Esophagus squamous epithelium (tissue), 4 donors: Measurements from ENCODE around the gene RCE1.

Experiments
- POLR2A ChIP-seq, 4 donors: fragments of 450-650 bp; IDR thresholded peaks; one replicate each; pipeline ENCODE4 v1.6.1; 2017; ENCODE audit warnings: antibody characterized with exemption in 4 of 4, mild to moderate bottlenecking in 4 of 4, moderate library complexity in 3 of 4
- TF ChIP-seq, protein P1 (sequence below), 6 experiments: fragments of 450-650 bp in 4 of 6; fragments of 200-600 bp in 2 of 6; sonication (generic) in 2 of 6; IDR thresholded peaks; one replicate each; pipeline ENCODE4 v1.5.1; 2016 to 2019; ENCODE audit warnings: antibody characterized with exemption in 6 of 6, mild to moderate bottlenecking in 4 of 6, moderate library complexity in 4 of 6

- TF ChIP-seq, protein P1, sequence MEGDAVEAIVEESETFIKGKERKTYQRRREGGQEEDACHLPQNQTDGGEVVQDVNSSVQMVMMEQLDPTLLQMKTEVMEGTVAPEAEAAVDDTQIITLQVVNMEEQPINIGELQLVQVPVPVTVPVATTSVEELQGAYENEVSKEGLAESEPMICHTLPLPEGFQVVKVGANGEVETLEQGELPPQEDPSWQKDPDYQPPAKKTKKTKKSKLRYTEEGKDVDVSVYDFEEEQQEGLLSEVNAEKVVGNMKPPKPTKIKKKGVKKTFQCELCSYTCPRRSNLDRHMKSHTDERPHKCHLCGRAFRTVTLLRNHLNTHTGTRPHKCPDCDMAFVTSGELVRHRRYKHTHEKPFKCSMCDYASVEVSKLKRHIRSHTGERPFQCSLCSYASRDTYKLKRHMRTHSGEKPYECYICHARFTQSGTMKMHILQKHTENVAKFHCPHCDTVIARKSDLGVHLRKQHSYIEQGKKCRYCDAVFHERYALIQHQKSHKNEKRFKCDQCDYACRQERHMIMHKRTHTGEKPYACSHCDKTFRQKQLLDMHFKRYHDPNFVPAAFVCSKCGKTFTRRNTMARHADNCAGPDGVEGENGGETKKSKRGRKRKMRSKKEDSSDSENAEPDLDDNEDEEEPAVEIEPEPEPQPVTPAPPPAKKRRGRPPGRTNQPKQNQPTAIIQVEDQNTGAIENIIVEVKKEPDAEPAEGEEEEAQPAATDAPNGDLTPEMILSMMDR (IDR thresholded peaks at IDR 0.05), result peak in 1 of 6 experiments; percentile 17
- TF ChIP-seq POLR2A (IDR thresholded peaks at IDR 0.05), result no peak
Observed at GRCh38 chr11:66881451-66881835, 38.2 kb downstream of the RCE1 start.
